Astrocyte (in vitro differentiated cells and primary cell): ENCODE results near the gene CCDC120. TPM values are rescaled to one million over a fixed set of nuclear protein-coding genes. Genes with fewer than 3 reads are reported as not detected.

Experiments used
- DNase-seq: peaks from one replicate; pipeline ENCODE4 v3.0.0-alpha.2; 2010; ENCODE audit warnings: low read depth
- FAIRE-seq: peaks from 2 replicates; lab custom pipeline; 2011; peaks lifted over from hg19 to GRCh38; lab: Jason Lieb, UNC
- H2AFZ ChIP-seq: 2 replicates; pipeline ENCODE4 v1.6.0; 2012; ENCODE audit warnings: low read depth, low read length, inconsistent platforms
- H3K27ac ChIP-seq: 2 replicates; pipeline ENCODE4 v1.5.1; 2011; ENCODE audit warnings: low read depth, low read length, inconsistent platforms
- H3K27me3 ChIP-seq: 2 replicates; pipeline ENCODE4 v1.6.0; 2011; ENCODE audit warnings: low read length, inconsistent platforms; ENCODE audit not compliant: insufficient read depth
- H3K36me3 ChIP-seq: 2 replicates; pipeline ENCODE4 v1.5.1; 2011; ENCODE audit warnings: low read length, inconsistent platforms; ENCODE audit not compliant: insufficient read depth
- H3K4me1 ChIP-seq: 2 replicates; pipeline ENCODE4 v1.5.1; 2011; ENCODE audit warnings: low read length, inconsistent platforms; ENCODE audit not compliant: insufficient read depth
- H3K4me2 ChIP-seq: 2 replicates; pipeline ENCODE4 v1.6.0; 2012; ENCODE audit warnings: low read length, inconsistent platforms
- H3K4me3 ChIP-seq: 2 replicates; pipeline ENCODE4 v1.5.1; 2011; ENCODE audit warnings: low read depth, mild to moderate bottlenecking, low read length, inconsistent platforms; ENCODE audit not compliant: insufficient read depth
- H3K79me2 ChIP-seq: 2 replicates; pipeline ENCODE4 v1.6.0; 2012; ENCODE audit warnings: mild to moderate bottlenecking, low read length, inconsistent platforms; ENCODE audit not compliant: insufficient read depth
- H3K9ac ChIP-seq: 2 replicates; pipeline ENCODE4 v1.6.0; 2012; ENCODE audit warnings: mild to moderate bottlenecking, low read length, inconsistent platforms
- H3K9me3 ChIP-seq: 2 replicates; pipeline ENCODE4 v1.5.1; 2012; ENCODE audit warnings: low read depth, mild to moderate bottlenecking, low read length, inconsistent platforms; ENCODE audit not compliant: insufficient read depth
- H4K20me1 ChIP-seq: 2 replicates; pipeline ENCODE4 v1.6.0; 2012; ENCODE audit warnings: low read length, inconsistent platforms; ENCODE audit not compliant: insufficient read depth
- H3K27ac Mint-ChIP-seq: one replicate; pipeline ENCODE4 v1.8.0; 2021; ENCODE audit warnings: mild to moderate bottlenecking, mixed read lengths; ENCODE audit not compliant: unreplicated experiment
- H3K27me3 Mint-ChIP-seq: one replicate; pipeline ENCODE4 v1.8.0; 2021; ENCODE audit warnings: low read depth, mixed read lengths; ENCODE audit not compliant: unreplicated experiment
- H3K36me3 Mint-ChIP-seq: one replicate; pipeline ENCODE4 v1.8.0; 2021; ENCODE audit warnings: low read depth, mixed read lengths; ENCODE audit not compliant: unreplicated experiment
- H3K4me1 Mint-ChIP-seq: one replicate; pipeline ENCODE4 v1.8.0; 2021; ENCODE audit warnings: low read depth, mixed read lengths; ENCODE audit not compliant: unreplicated experiment
- H3K4me3 Mint-ChIP-seq: one replicate; pipeline ENCODE4 v1.8.0; 2021; ENCODE audit warnings: mild to moderate bottlenecking, moderate library complexity, mixed read lengths; ENCODE audit not compliant: unreplicated experiment
- H3K9me3 Mint-ChIP-seq: one replicate; pipeline ENCODE4 v1.8.0; 2021; ENCODE audit warnings: mild to moderate bottlenecking, mixed read lengths; ENCODE audit not compliant: unreplicated experiment
- CTCF ChIP-seq: IDR thresholded peaks from 2 replicates; pipeline ENCODE4 v1.5.1; 2011; ENCODE audit warnings: low read depth, mild to moderate bottlenecking, inconsistent platforms, low read length, moderate library complexity; ENCODE audit not compliant: insufficient read depth
- EZH2 ChIP-seq: IDR thresholded peaks from 2 replicates; pipeline ENCODE4 v1.6.1; 2012; ENCODE audit warnings: mild to moderate bottlenecking, low read length, inconsistent platforms; ENCODE audit not compliant: insufficient read depth
- total RNA-seq: library from RNA; stranded (reverse); gene quantifications from 2 replicates; pipeline ENCODE4 v1.2.1, GENCODE V29; 2021

CCDC120 gene
- total RNA-seq, 1 donor from 2014 or later = 8.2 TPM

GRCh38 chrX:49116076-49116475 is 57.3 kb downstream of the CCDC120 start:
- Histone ChIP-seq H3K4me3 (no peak overlapping the region), H3K4me1 (no peaks in the 10 kb centered on the region), H4K20me1 (no peaks in the 10 kb centered on the region), H3K9me3 (no peaks in the 10 kb centered on the region), H3K27ac (no peak overlapping the region), H3K27me3 (no peaks in the 10 kb centered on the region), H3K9ac (no peak overlapping the region), H3K4me2 (no peak overlapping the region), H3K36me3 (peaks cover 6% of the 10 kb centered on the region), H3K79me2 (no peaks in the 10 kb centered on the region), H2AFZ (no peak overlapping the region)
- FAIRE-seq (no peak), DNase-seq (no peak)
- Mint-ChIP-seq H3K4me1 (no peaks in the 10 kb centered on the region), H3K4me3 (no peak overlapping the region), H3K27ac (no peak overlapping the region), H3K9me3 (no peaks in the 10 kb centered on the region), H3K27me3 (no peaks in the 10 kb centered on the region), H3K36me3 (peaks cover 7% of the 10 kb centered on the region)
- TF ChIP-seq CTCF = no peak
- TF ChIP-seq EZH2 = no peak

- H4K20me1 ChIP-seq = no peaks in the 10 kb centered on the region
- no peaks in the 10 kb centered on the region for H3K4me1 ChIP-seq
- no peak overlapping the region for H3K4me2 ChIP-seq
- H3K9me3 ChIP-seq = no peaks in the 10 kb centered on the region
- H3K27me3 ChIP-seq = no peaks in the 10 kb centered on the region
- peaks cover 6% of the 10 kb centered on the region for H3K36me3 ChIP-seq
- no peak overlapping the region for H3K4me3 ChIP-seq
- H3K9ac ChIP-seq = no peak overlapping the region
- no peak for DNase-seq
- H3K27me3 Mint-ChIP-seq = no peaks in the 10 kb centered on the region
- H3K9me3 Mint-ChIP-seq = no peaks in the 10 kb centered on the region
- no peak overlapping the region for H3K27ac Mint-ChIP-seq
- no peak for TF ChIP-seq CTCF
- no peak for TF ChIP-seq EZH2
- H3K79me2 ChIP-seq = peaks cover 5% of the 10 kb centered on the region
- no peak for FAIRE-seq
- H3K36me3 Mint-ChIP-seq = peaks cover 7% of the 10 kb centered on the region
- H3K4me3 Mint-ChIP-seq = no peak overlapping the region
- H3K4me1 Mint-ChIP-seq = no peaks in the 10 kb centered on the region
- H3K27ac ChIP-seq = no peak overlapping the region
- no peak overlapping the region for H2AFZ ChIP-seq
Measured at GRCh38 chrX:49116716-49117115, 57.9 kb downstream of the CCDC120 start.

GRCh38 chrX:49117581-49117980 is 58.8 kb downstream of the CCDC120 start:
- FAIRE-seq (no peak), DNase-seq (no peak)
- Histone ChIP-seq H3K9me3 (no peaks in the 10 kb centered on the region), H3K4me1 (no peaks in the 10 kb centered on the region), H3K27ac (no peak overlapping the region), H3K79me2 (peaks cover 13% of the 10 kb centered on the region), H3K36me3 (peaks cover 2% of the 10 kb centered on the region), H4K20me1 (no peaks in the 10 kb centered on the region), H3K4me2 (no peak overlapping the region), H3K9ac (no peak overlapping the region), H3K27me3 (no peaks in the 10 kb centered on the region), H2AFZ (no peak overlapping the region), H3K4me3 (no peak overlapping the region)
- no peaks in the 10 kb centered on the region for H3K4me1 Mint-ChIP-seq
- TF ChIP-seq EZH2 (no peak), CTCF (no peak)
- no peak overlapping the region for H3K4me3 Mint-ChIP-seq
- no peaks in the 10 kb centered on the region for H3K9me3 Mint-ChIP-seq
- no peak overlapping the region for H3K27ac Mint-ChIP-seq
- H3K27me3 Mint-ChIP-seq = no peaks in the 10 kb centered on the region
- H3K36me3 Mint-ChIP-seq = peaks cover 7% of the 10 kb centered on the region

Other genes starting within 250 kb of the CCDC120 start
- 0.24 TPM in 1 of 2 replicates, not detected in the other for gene ERAS, start 232.5 kb upstream of the CCDC120 start, total RNA-seq
- 62.0 and 65.0 TPM in 2 replicates for gene PCSK1N, start 223.4 kb upstream of the CCDC120 start, total RNA-seq
- gene TIMM17B, start 161.2 kb upstream of the CCDC120 start, total RNA-seq = 57.7 and 58.2 TPM in 2 replicates
- gene PQBP1, start 161.1 kb upstream of the CCDC120 start, total RNA-seq = 88.2 and 101 TPM in 2 replicates
- 54.3 and 60.8 TPM in 2 replicates for gene SLC35A2, start 147.4 kb upstream of the CCDC120 start, total RNA-seq
- 12.5 and 13.4 TPM in 2 replicates for gene PIM2, start 140.0 kb upstream of the CCDC120 start, total RNA-seq
- gene OTUD5, start 101.4 kb upstream of the CCDC120 start, total RNA-seq = 56.1 and 62.5 TPM in 2 replicates
- gene KCND1, start 87.2 kb upstream of the CCDC120 start, total RNA-seq = 5.2 and 5.6 TPM in 2 replicates
- gene GRIPAP1, start 56.7 kb upstream of the CCDC120 start, total RNA-seq = 41.7 and 43.4 TPM in 2 replicates
- gene TFE3, start 15.6 kb upstream of the CCDC120 start, total RNA-seq = 46.5 and 53.4 TPM in 2 replicates
- 44.4 and 52.8 TPM in 2 replicates for gene PRAF2, start 15.0 kb downstream of the CCDC120 start, total RNA-seq
- 54.9 TPM in 2 replicates for gene WDR45, start 20.9 kb downstream of the CCDC120 start, total RNA-seq
- 15.6 and 16.9 TPM in 2 replicates for gene GPKOW, start 64.7 kb downstream of the CCDC120 start, total RNA-seq
- gene MAGIX, start 103.8 kb downstream of the CCDC120 start, total RNA-seq = 0.96 and 1.2 TPM in 2 replicates
- gene PLP2, start 112.9 kb downstream of the CCDC120 start, total RNA-seq = 109 TPM in 2 replicates
- 13.9 and 14.2 TPM in 2 replicates for gene PRICKLE3, start 127.4 kb downstream of the CCDC120 start, total RNA-seq
- 1.6 and 1.9 TPM in 2 replicates for gene SYP, start 141.2 kb downstream of the CCDC120 start, total RNA-seq
- gene CACNA1F, start 174.3 kb downstream of the CCDC120 start, total RNA-seq = not detected in 2 replicates
- gene CCDC22, start 176.5 kb downstream of the CCDC120 start, total RNA-seq = 11.7 and 12.3 TPM in 2 replicates
- gene FOXP3, start 205.7 kb downstream of the CCDC120 start, total RNA-seq = 0.09 and 0.12 TPM in 2 replicates
- gene PPP1R3F, start 210.8 kb downstream of the CCDC120 start, total RNA-seq = 5.6 and 6.6 TPM in 2 replicates
- gene GAGE10, start 244.6 kb downstream of the CCDC120 start, total RNA-seq = not detected in 2 replicates